Sigmoid colon (tissue), 7 donors: Measurements from ENCODE around the gene NUP98. TPM values are rescaled to one million over a fixed set of nuclear protein-coding genes. Genes with fewer than 3 reads are reported as not detected.
"Not testable (repeated sequence)": the region's sequence is repeated elsewhere in the genome, so short reads cannot be mapped to it uniquely, and the experiment has no call there.

Source experiments
- DNase-seq: peaks from one replicate; pipeline ENCODE4 v3.0.0-alpha.2; 2019
- H3K27ac ChIP-seq, 4 donors: fragments of 200-600 bp; sonication (generic); one replicate each; pipeline ENCODE4 v1.5.1; 2016 to 2019; ENCODE audit warnings: mild to moderate bottlenecking in 1 of 4
- H3K27me3 ChIP-seq, 3 donors: fragments of 200-600 bp; sonication (generic); one replicate each; pipeline ENCODE4 v1.5.1; 2019; ENCODE audit warnings: mild to moderate bottlenecking in 1 of 3
- H3K36me3 ChIP-seq, 4 donors: fragments of 200-600 bp; sonication (generic); one replicate each; pipeline ENCODE4 v1.5.1; 2016 to 2019
- H3K4me1 ChIP-seq, 4 donors: fragments of 200-600 bp; sonication (generic); one replicate each; pipeline ENCODE4 v1.5.1; 2017 to 2019
- H3K4me3 ChIP-seq, 4 donors: fragments of 200-600 bp; sonication (generic); one replicate each; pipeline ENCODE4 v1.5.1; 2017 to 2019; ENCODE audit warnings: mild to moderate bottlenecking in 2 of 4, moderate library complexity in 1 of 4
- H3K9me3 ChIP-seq, 4 donors: fragments of 200-600 bp in 3 of 4; sonication (generic) in 3 of 4; one replicate each; pipeline versions ENCODE4 v1.5.1 to v1.6.1; 2013 to 2019
- EP300 ChIP-seq, 4 donors: sonication (generic); formaldehyde crosslinking; IDR thresholded peaks; one replicate each; pipeline ENCODE4 v1.6.1; 2017; ENCODE audit warnings: antibody characterized with exemption in 4 of 4
- POLR2A ChIP-seq, 2 donors: fragments of 450-650 bp; IDR thresholded peaks; one replicate each; pipeline ENCODE4 v1.6.1; 2016; ENCODE audit warnings: antibody characterized with exemption in 2 of 2, mild to moderate bottlenecking in 2 of 2, moderate library complexity in 2 of 2
- POLR2AphosphoS5 ChIP-seq, 4 donors: sonication (generic); formaldehyde crosslinking; IDR thresholded peaks; one replicate each; pipeline ENCODE4 v1.6.1; 2017; ENCODE audit warnings: antibody characterized with exemption in 4 of 4
- WGBS, 2 donors: extraction: QIAGEN DNeasy Blood & Tissue Kit; methylation state at CpG; one replicate each; pipeline ENCODE4 v1.1.7; 2013; 5-methylcytosine and 5-hydroxymethylcytosine counted together
- intact Hi-C: fragments of 100-400 bp; cut with DNase I; formaldehyde crosslinking; loops from one replicate; pipeline ENCODE4 v1.15.1; 2023
- polyA plus RNA-seq, 3 donors: library from polyadenylated mRNA; stranded (reverse); fragments of 200-250 nt; gene quantifications; one replicate each; pipeline ENCODE4 v1.2.3, GENCODE V29; 2013
- total RNA-seq, 4 donors: library from RNA; depleted of rRNA; stranded (reverse); fragments of >200 nt; gene quantifications; one replicate each; pipeline ENCODE4 v1.1.0, GENCODE V29; 2016
- TF ChIP-seq, protein P1 (sequence below), 4 experiments: fragments of 450-650 bp in 3 of 4; fragments of 200-600 bp in 1 of 4; IDR thresholded peaks; one replicate each; pipeline ENCODE4 v1.5.1; 2016 to 2019; ENCODE audit warnings: antibody characterized with exemption in 4 of 4, mild to moderate bottlenecking in 3 of 4, moderate library complexity in 2 of 4
- donor health status: healthy with polysubstance abuse.
- donor health status: Bipolar disorder and iron deficiency.
- donor health status: healthy.

Gene NUP98
- total and polyA plus RNA-seq, 7 donors: 14.4 to 158 (median 83.5) TPM

DNA sequence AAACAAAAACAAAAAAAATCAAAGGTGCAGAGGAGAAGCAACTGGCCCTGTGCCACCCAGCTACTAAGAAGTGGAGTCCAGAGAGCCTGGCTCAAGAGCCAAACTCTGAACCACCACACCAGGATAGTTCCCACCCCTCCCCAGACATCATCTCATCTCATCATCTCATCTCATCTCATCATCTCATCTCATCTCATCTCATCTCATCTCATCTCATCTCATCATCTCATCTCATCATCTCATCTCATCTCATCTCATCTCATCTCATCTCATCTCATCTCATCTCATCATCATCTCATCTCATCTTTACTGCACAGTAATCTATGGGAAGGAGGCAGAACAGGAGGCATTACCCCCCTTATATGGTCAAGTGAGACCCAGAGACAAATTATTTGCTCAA, 134.5 kb downstream of the NUP98 start:
- no peaks in the 10 kb centered on the region for H3K9me3 ChIP-seq
- TF ChIP-seq EP300 (IDR thresholded peaks at IDR 0.05) (no peak), POLR2A (IDR thresholded peaks at IDR 0.05) (no peak), POLR2AphosphoS5 (IDR thresholded peaks at IDR 0.05) (no peak)
- TF ChIP-seq, protein P1, sequence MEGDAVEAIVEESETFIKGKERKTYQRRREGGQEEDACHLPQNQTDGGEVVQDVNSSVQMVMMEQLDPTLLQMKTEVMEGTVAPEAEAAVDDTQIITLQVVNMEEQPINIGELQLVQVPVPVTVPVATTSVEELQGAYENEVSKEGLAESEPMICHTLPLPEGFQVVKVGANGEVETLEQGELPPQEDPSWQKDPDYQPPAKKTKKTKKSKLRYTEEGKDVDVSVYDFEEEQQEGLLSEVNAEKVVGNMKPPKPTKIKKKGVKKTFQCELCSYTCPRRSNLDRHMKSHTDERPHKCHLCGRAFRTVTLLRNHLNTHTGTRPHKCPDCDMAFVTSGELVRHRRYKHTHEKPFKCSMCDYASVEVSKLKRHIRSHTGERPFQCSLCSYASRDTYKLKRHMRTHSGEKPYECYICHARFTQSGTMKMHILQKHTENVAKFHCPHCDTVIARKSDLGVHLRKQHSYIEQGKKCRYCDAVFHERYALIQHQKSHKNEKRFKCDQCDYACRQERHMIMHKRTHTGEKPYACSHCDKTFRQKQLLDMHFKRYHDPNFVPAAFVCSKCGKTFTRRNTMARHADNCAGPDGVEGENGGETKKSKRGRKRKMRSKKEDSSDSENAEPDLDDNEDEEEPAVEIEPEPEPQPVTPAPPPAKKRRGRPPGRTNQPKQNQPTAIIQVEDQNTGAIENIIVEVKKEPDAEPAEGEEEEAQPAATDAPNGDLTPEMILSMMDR (IDR thresholded peaks at IDR 0.05): no peak
- H3K27ac ChIP-seq: no peak overlapping the region
- intact Hi-C loops: no loop called here
- H3K36me3 ChIP-seq: peaks cover 0 to 27% (median 3%) of the 10 kb centered on the region in 4 donors
- no peak overlapping the region for H3K4me3 ChIP-seq
- DNase-seq: no peak
- no peaks in the 10 kb centered on the region for H3K4me1 ChIP-seq
- H3K27me3 ChIP-seq: no peaks in the 10 kb centered on the region

DNA sequence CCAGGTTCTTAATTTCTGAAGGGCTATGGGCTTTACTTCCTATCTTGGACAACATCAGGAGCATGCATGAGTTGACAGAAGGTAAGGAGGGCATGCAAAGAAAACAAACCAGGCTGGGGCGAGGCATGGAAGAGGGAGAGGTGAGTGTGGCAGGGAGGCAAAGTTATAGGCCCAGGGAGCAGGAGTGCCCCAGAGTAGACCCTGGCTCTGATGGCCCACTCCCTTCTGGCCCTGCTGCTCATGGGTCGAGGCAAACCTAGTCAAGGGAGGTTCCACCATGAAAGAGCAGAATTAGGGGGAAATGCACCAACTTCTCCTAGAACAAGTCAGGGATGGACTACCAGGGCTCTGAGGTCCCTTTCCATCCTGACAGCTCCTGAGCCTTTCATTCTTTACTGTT, 136.4 kb downstream of the NUP98 start:
- H3K27me3 ChIP-seq: no peaks in the 10 kb centered on the region
- WGBS, 2 donors: 79 to 89% methylated on average over 2 of the region's 2 CpGs
- no peak overlapping the region for H3K27ac ChIP-seq
- TF ChIP-seq POLR2A (IDR thresholded peaks at IDR 0.05): no peak
- TF ChIP-seq, protein P1 (IDR thresholded peaks at IDR 0.05): no peak
- TF ChIP-seq EP300 (IDR thresholded peaks at IDR 0.05): no peak
- no peak for TF ChIP-seq POLR2AphosphoS5 (IDR thresholded peaks at IDR 0.05)
- H3K4me3 ChIP-seq: no peak overlapping the region
- H3K36me3 ChIP-seq: peaks cover 0 to 8% (median 0%) of the 10 kb centered on the region in 4 donors
- H3K9me3 ChIP-seq: no peaks in the 10 kb centered on the region
- no peaks in the 10 kb centered on the region for H3K4me1 ChIP-seq
- intact Hi-C loops: no loop called here
- DNase-seq: no peak

DNA sequence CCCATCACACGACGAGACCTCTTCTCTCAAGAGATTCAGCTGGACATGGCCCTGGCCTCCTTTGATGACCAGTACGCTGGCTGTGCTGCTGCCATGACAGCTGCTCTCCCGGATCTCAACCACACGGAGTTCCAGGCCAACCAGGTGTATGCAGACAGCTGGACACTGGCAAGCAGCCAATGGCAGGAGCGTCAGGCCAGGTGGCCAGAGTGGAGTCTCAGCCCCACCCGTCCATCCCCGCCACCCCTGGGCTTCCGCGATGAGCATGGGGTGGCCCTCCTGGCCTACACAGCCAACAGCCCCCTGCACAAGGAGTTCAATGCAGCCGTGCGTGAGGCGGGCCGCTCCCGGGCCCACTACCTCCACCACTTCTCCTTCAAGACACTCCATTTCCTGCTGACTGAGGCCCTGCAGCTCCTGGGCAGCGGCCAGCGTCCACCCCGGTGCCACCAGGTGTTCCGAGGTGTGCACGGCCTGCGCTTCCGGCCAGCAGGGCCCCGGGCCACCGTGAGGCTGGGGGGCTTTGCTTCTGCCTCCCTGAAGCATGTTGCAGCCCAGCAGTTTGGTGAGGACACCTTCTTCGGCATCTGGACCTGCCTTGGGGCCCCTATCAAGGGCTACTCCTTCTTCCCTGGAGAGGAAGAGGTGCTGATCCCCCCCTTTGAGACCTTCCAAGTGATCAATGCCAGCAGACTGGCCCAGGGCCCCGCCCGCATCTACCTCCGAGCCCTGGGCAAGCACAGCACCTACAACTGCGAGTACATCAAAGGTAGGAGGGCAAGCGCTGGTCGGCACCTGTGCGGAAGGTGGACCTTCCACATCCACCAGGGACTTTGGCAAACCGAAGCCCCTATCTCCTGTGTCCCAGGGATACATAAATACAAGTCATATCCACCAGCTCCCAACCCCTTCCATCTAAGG, 137.5 kb downstream of the NUP98 start:
- H3K27ac ChIP-seq: no peak overlapping the region
- 84 to 92% methylated on average over 33 of the region's 33 CpGs for WGBS, 2 donors
- no peaks in the 10 kb centered on the region for H3K9me3 ChIP-seq
- no peak for TF ChIP-seq POLR2AphosphoS5 (IDR thresholded peaks at IDR 0.05)
- TF ChIP-seq EP300 (IDR thresholded peaks at IDR 0.05): no peak
- no peak for TF ChIP-seq POLR2A (IDR thresholded peaks at IDR 0.05)
- TF ChIP-seq, protein P1 (IDR thresholded peaks at IDR 0.05): no peak
- no peaks in the 10 kb centered on the region for H3K4me1 ChIP-seq
- H3K4me3 ChIP-seq: no peak overlapping the region
- no peaks in the 10 kb centered on the region for H3K36me3 ChIP-seq
- intact Hi-C loops: no loop called here
- no peaks in the 10 kb centered on the region for H3K27me3 ChIP-seq
- no peak for DNase-seq

- intact Hi-C loops: no loop called here
- DNase-seq: no peak
- no peak overlapping the region for H3K27ac ChIP-seq
- TF ChIP-seq, protein P1 (IDR thresholded peaks at IDR 0.05): no peak
- TF ChIP-seq POLR2A (IDR thresholded peaks at IDR 0.05): no peak
- TF ChIP-seq EP300 (IDR thresholded peaks at IDR 0.05): no peak
- TF ChIP-seq POLR2AphosphoS5 (IDR thresholded peaks at IDR 0.05): no peak
- no peaks in the 10 kb centered on the region for H3K27me3 ChIP-seq
- H3K4me3 ChIP-seq: no peak overlapping the region
- no peaks in the 10 kb centered on the region for H3K4me1 ChIP-seq
- no peaks in the 10 kb centered on the region for H3K9me3 ChIP-seq
- no peaks in the 10 kb centered on the region for H3K36me3 ChIP-seq
- 91 to 92% methylated on average over 8 of the region's 8 CpGs for WGBS, 2 donors
Observed at GRCh38 chr11:3658252-3658651, 139.1 kb downstream of the NUP98 start.

- intact Hi-C loops: not testable (repeated sequence)
Observed at GRCh38 chr11:3657331-3657730, 140.0 kb downstream of the NUP98 start.

More at GRCh38 chr11:3657331-3657730, 140.0 kb downstream of the NUP98 start:
- not testable (repeated sequence) for H3K9me3 ChIP-seq, H3K27me3 ChIP-seq, H3K27ac ChIP-seq, H3K4me3 ChIP-seq, H3K4me1 ChIP-seq, H3K36me3 ChIP-seq, DNase-seq
- WGBS, 2 donors: 70 to 84% methylated on average over 5 of the region's 5 CpGs
